Keratinocyte (primary cell): Measurements from ENCODE around the gene ARID1B. TPM values are rescaled to one million over a fixed set of nuclear protein-coding genes. Genes with fewer than 3 reads are reported as not detected.

Source experiments
- DNase-seq: peaks from one replicate; pipeline ENCODE4 v3.0.0-alpha.2; 2011; ENCODE audit warnings: low read depth, missing footprints, low spot score
- FAIRE-seq: peaks from 2 replicates; lab custom pipeline; 2011; peaks lifted over from hg19 to GRCh38; lab: Jason Lieb, UNC
- H2AFZ ChIP-seq: 2 replicates; pipeline ENCODE4 v1.6.0; 2012; ENCODE audit warnings: low read length, control low read depth, inconsistent platforms; ENCODE audit not compliant: control insufficient read depth
- H3K27ac ChIP-seq: 2 replicates; pipeline ENCODE4 v1.5.1; 2011; ENCODE audit warnings: low read length; ENCODE audit not compliant: control insufficient read depth, insufficient read depth
- H3K27me3 ChIP-seq: 3 replicates; pipeline ENCODE4 v1.6.0; 2011; ENCODE audit warnings: low read length; ENCODE audit not compliant: control insufficient read depth, insufficient read depth; ENCODE audit errors: extremely low read depth
- H3K36me3 ChIP-seq, 2 experiments: 2 replicates in 1 of 2; 3 replicates in 1 of 2; pipeline ENCODE4 v1.5.1; 2011; ENCODE audit warnings: low read length in 2 of 2, mild to moderate bottlenecking in 1 of 2; ENCODE audit not compliant: control insufficient read depth in 2 of 2, insufficient read depth in 2 of 2; ENCODE audit errors: extremely low read depth in 1 of 2
- H3K4me1 ChIP-seq: 3 replicates; pipeline ENCODE4 v1.5.1; 2011; ENCODE audit warnings: low read length; ENCODE audit not compliant: control insufficient read depth, insufficient read depth; ENCODE audit errors: extremely low read depth
- H3K4me2 ChIP-seq: 3 replicates; pipeline ENCODE4 v1.6.0; 2011; ENCODE audit warnings: low read depth, low read length; ENCODE audit not compliant: control insufficient read depth, insufficient read depth; ENCODE audit errors: extremely low read depth
- H3K4me3 ChIP-seq, 3 experiments: fragments of 200-600 bp in 1 of 3; sonication (generic) in 1 of 3; 2 replicates in 2 of 3; 3 replicates in 1 of 3; pipeline ENCODE4 v1.5.1; 2011 to 2016; ENCODE audit warnings: low read length in 3 of 3, mild to moderate bottlenecking in 3 of 3, control low read depth in 2 of 3, inconsistent platforms in 1 of 3, low read depth in 1 of 3, mixed read lengths in 1 of 3, mixed run types in 1 of 3, moderate library complexity in 1 of 3; ENCODE audit not compliant: control insufficient read depth in 2 of 3, insufficient read depth in 2 of 3; ENCODE audit errors: extremely low read depth in 1 of 3
- H3K79me2 ChIP-seq: 2 replicates; pipeline ENCODE4 v1.6.0; 2012; ENCODE audit warnings: low read length; ENCODE audit not compliant: control insufficient read depth, insufficient read depth
- H3K9ac ChIP-seq: 3 replicates; pipeline ENCODE4 v1.6.0; 2011; ENCODE audit warnings: low read length; ENCODE audit not compliant: control insufficient read depth, insufficient read depth; ENCODE audit errors: extremely low read depth
- H3K9me1 ChIP-seq: 3 replicates; pipeline ENCODE4 v1.6.0; 2011; ENCODE audit warnings: low read length; ENCODE audit not compliant: control insufficient read depth, insufficient read depth; ENCODE audit errors: extremely low read depth
- H3K9me3 ChIP-seq: 2 replicates; pipeline ENCODE4 v1.5.1; 2012; ENCODE audit warnings: low read depth, low read length; ENCODE audit not compliant: control insufficient read depth
- H4K20me1 ChIP-seq: 3 replicates; pipeline ENCODE4 v1.6.0; 2011; ENCODE audit warnings: low read length; ENCODE audit not compliant: control insufficient read depth, insufficient read depth; ENCODE audit errors: extremely low read depth
- CTCF ChIP-seq, 3 experiments: IDR thresholded peaks in 1 of 3; conservative IDR thresholded peaks in 1 of 3; optimal IDR thresholded peaks in 1 of 3; 2 replicates in 2 of 3; 3 replicates in 1 of 3; pipeline versions ENCODE3 to v1.5.1; 2011; ENCODE audit warnings: low read length in 3 of 3, mild to moderate bottlenecking in 3 of 3, moderate library complexity in 2 of 3, control low read depth in 1 of 3, inconsistent platforms in 1 of 3; ENCODE audit not compliant: insufficient read depth in 2 of 3; ENCODE audit errors: extremely low read depth in 1 of 3
- EZH2 ChIP-seq: IDR thresholded peaks from one replicate; pipeline ENCODE4 v1.6.1; 2012; ENCODE audit warnings: inconsistent platforms, mild to moderate bottlenecking, low read length, moderate library complexity
- dilution Hi-C: fragments of 300-500 bp; cut with MboI; formaldehyde crosslinking; loops from one replicate; pipeline ENCODE4 v1.7.0; 2020; ENCODE audit warnings: low sequenced_read_pairs; ENCODE audit not compliant: extremely low pct_ligation_motif_present
- polyA plus RNA-seq, 5 experiments: library from polyadenylated mRNA; depleted of rRNA in 3 of 5; stranded (reverse) in 3 of 5; stranded (forward) in 1 of 5; unstranded in 1 of 5; fragments of >200 nt; gene quantifications; 1 replicate in 1 of 5; 2 replicates in 3 of 5; 3 replicates in 1 of 5; pipeline versions ENCODE4 v1.2.1 to v1.2.3, GENCODE V29; 2011 to 2012; ENCODE audit warnings: missing spikeins in 2 of 5, low read depth in 1 of 5, low replicate concordance in 1 of 5

Gene ARID1B
- polyA plus RNA-seq, 1 donor (not counting 4 experiments of a cell fraction or from before 2014, with no cell fraction given) = 14.9 TPM

DNA sequence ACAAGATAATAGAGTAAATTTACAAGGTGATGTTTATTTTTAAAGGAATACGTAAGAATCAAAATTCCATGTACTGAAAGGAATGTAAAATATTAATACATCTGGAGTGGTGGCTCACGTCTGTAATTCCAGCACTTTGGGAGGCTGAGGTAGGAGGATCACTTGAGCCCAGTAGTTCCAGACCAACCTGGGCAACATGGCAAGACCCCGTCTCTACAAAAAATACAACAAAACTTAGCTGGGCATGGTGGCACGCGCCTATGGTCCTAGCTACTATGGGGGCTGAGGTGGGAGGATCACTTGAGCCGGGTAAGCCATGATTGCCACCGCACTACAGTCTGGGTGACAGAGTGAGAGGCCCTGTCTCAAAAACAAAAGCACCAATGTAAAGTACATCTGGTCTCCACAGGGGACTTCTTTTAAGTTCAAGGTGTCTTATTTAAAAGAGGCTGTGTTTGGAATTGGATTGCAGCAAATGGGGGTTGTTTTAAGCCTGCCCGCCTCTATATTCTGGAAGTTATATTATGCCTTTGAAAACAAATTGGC lies 36.9 kb downstream of the ARID1B start:
- no peaks in the 10 kb centered on the region for H3K9me1 ChIP-seq
- H3K9ac ChIP-seq = no peak overlapping the region
- peaks cover 19% of the 10 kb centered on the region for H3K4me1 ChIP-seq
- H3K27me3 ChIP-seq = no peaks in the 10 kb centered on the region
- dilution Hi-C loops = no loop called here
- FAIRE-seq = no peak
- peaks cover 3% of the 10 kb centered on the region for H4K20me1 ChIP-seq
- H3K27ac ChIP-seq = no peak overlapping the region
- no peak for TF ChIP-seq EZH2
- TF ChIP-seq CTCF (optimal IDR thresholded peaks at IDR 0.05 in 1 of 3, IDR thresholded peaks at IDR 0.05 in 1 of 3, conservative IDR thresholded peaks at IDR 0.05 in 1 of 3; ENCODE audit: extremely low read depth in 1 of 3, insufficient read depth in 2 of 3, low read length in 3 of 3) = no peak
- H3K9me3 ChIP-seq = no peaks in the 10 kb centered on the region
- peaks cover 91% of the 10 kb centered on the region for H3K79me2 ChIP-seq
- no peak overlapping the region for H2AFZ ChIP-seq
- no peak overlapping the region for H3K4me3 ChIP-seq
- H3K4me2 ChIP-seq = no peak overlapping the region
- DNase-seq = no peak
- H3K36me3 ChIP-seq = no peaks in the 10 kb centered on the region

DNA sequence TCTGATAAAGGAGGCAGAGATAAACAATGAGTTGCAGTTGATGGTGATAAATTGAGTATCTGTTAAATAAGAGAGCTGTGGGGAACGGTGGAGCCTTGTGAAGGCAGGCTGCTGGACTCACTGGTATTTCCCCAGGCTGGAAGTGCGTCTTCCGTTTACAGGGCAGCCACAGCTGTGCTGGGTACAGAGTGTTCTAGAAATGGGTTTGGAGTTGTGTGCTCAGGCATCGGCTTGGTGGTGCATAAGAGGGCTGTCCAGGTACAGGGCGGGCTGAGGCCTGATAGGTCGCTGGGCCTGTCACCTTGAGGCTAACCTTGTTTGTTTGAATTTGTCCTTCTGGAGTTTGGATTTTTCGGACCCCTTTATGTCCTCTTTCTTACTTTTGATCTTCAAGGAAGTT lies 39.3 kb downstream of the ARID1B start:
- TF ChIP-seq CTCF (optimal IDR thresholded peaks at IDR 0.05 in 1 of 3, IDR thresholded peaks at IDR 0.05 in 1 of 3, conservative IDR thresholded peaks at IDR 0.05 in 1 of 3; ENCODE audit: extremely low read depth in 1 of 3, insufficient read depth in 2 of 3, low read length in 3 of 3) (no peak), EZH2 (no peak)
- Histone ChIP-seq H3K9ac (no peak overlapping the region), H3K79me2 (peaks cover 89% of the 10 kb centered on the region), H3K27ac (peak overlapping the region; percentile 3), H3K36me3 (no peaks in the 10 kb centered on the region), H4K20me1 (peaks cover 3% of the 10 kb centered on the region), H3K4me3 (no peak overlapping the region), H3K9me3 (no peaks in the 10 kb centered on the region), H3K4me2 (peak overlapping the region; percentile 17), H2AFZ (no peak overlapping the region), H3K27me3 (no peaks in the 10 kb centered on the region), H3K9me1 (no peaks in the 10 kb centered on the region), H3K4me1 (peaks cover 19% of the 10 kb centered on the region)
- FAIRE-seq = no peak
- DNase-seq = no peak
- dilution Hi-C loops = no loop called here
